Stomach (tissue), 9 donors: ENCODE measurements around the gene NINJ2. TPM values are rescaled to one million over a fixed set of nuclear protein-coding genes. Genes with fewer than 3 reads are reported as not detected.
A peak's percentile ranks its signal among the peaks of the same experiment; 100 is the strongest.

Experiments used
- DNase-seq, 2 donors: peaks; one replicate each; pipeline versions ENCODE4 v3.0.0 to v3.0.0-alpha.2; 2013 to 2019
- H3K27ac ChIP-seq, 5 donors: fragments of 200-600 bp in 4 of 5; sonication (generic) in 4 of 5; one replicate each; pipeline ENCODE4 v1.5.1; 2013 to 2019; ENCODE audit warnings: mild to moderate bottlenecking in 1 of 5, moderate library complexity in 1 of 5
- H3K27me3 ChIP-seq, 3 donors: fragments of 200-600 bp; sonication (generic); one replicate each; pipeline ENCODE4 v1.5.1; 2017 to 2019; ENCODE audit warnings: mixed run types in 1 of 3
- H3K36me3 ChIP-seq, 4 donors: fragments of 200-600 bp; sonication (generic); 1 replicate in 3 of 4; 2 replicates in 1 of 4; pipeline ENCODE4 v1.5.1; 2016 to 2019
- H3K4me1 ChIP-seq, 4 donors: fragments of 200-600 bp; sonication (generic); one replicate each; pipeline ENCODE4 v1.5.1; 2016 to 2019
- H3K4me3 ChIP-seq, 4 donors: fragments of 200-600 bp; sonication (generic) in 3 of 4; one replicate each; pipeline ENCODE4 v1.5.1; 2016 to 2019; ENCODE audit warnings: mild to moderate bottlenecking in 1 of 4
- H3K9me3 ChIP-seq, 4 donors: fragments of 200-600 bp; sonication (generic); one replicate each; pipeline ENCODE4 v1.5.1; 2016 to 2019
- CTCF ChIP-seq, 7 experiments: fragments of 450-650 bp in 4 of 7; fragments of 200-600 bp in 3 of 7; sonication (generic) in 3 of 7; IDR thresholded peaks; one replicate each; pipeline ENCODE4 v1.5.1; 2016 to 2019; ENCODE audit warnings: antibody characterized with exemption in 7 of 7, control low read depth in 2 of 7, mild to moderate bottlenecking in 1 of 7
- EP300 ChIP-seq: sonication (generic); formaldehyde crosslinking; IDR thresholded peaks from one replicate; pipeline ENCODE4 v1.6.1; 2017; ENCODE audit warnings: antibody characterized with exemption
- POLR2A ChIP-seq, 4 donors: fragments of 450-650 bp; IDR thresholded peaks; one replicate each; pipeline ENCODE4 v1.6.1; 2016; ENCODE audit warnings: antibody characterized with exemption in 4 of 4, control low read depth in 2 of 4, mild to moderate bottlenecking in 1 of 4, moderate library complexity in 1 of 4
- POLR2AphosphoS5 ChIP-seq, 3 donors: sonication (generic); formaldehyde crosslinking; IDR thresholded peaks; one replicate each; pipeline ENCODE4 v1.6.1; 2016; ENCODE audit warnings: antibody characterized with exemption in 3 of 3
- WGBS, 5 donors: extraction: QIAGEN DNeasy Blood & Tissue Kit in 3 of 5; methylation state at CpG; one replicate each; pipeline versions ENCODE4 v1.1.5 to v1.1.7; 2013 to 2018; 5-methylcytosine and 5-hydroxymethylcytosine counted together
- intact Hi-C: fragments of 100-400 bp; cut with DNase I; formaldehyde crosslinking; loops from one replicate; pipeline ENCODE4 v1.15.1; 2023; ENCODE audit warnings: low total_unique reads
- polyA plus RNA-seq, 3 donors: library from polyadenylated mRNA; stranded (reverse); fragments of 200-250 nt; gene quantifications; one replicate each; pipeline ENCODE4 v1.2.3, GENCODE V29; 2013
- total RNA-seq, 5 donors: library from RNA; depleted of rRNA; stranded (reverse); fragments of >200 nt; gene quantifications; one replicate each; pipeline versions ENCODE4 v1.1.0 to v1.2.3, GENCODE V29; 2014 to 2016
- donor health status: healthy with polysubstance abuse.
- donor health status: Bipolar disorder and iron deficiency.
- donor health status: healthy.

The NINJ2 gene
- total and polyA plus RNA-seq, 8 donors, result 2.0 to 26.2 (median 5.0) TPM; not detected in 3

- DNase-seq, result no peak
- intact Hi-C loops, result no loop called here
Measured at GRCh38 chr12:612886-613285, 50.4 kb downstream of the NINJ2 start.

GRCh38 chr12:612293-612692 lies 51.0 kb downstream of the NINJ2 start:
- no peak for DNase-seq
- TF ChIP-seq EP300 (no peak), CTCF (IDR thresholded peaks at IDR 0.05) (no peak), POLR2AphosphoS5 (IDR thresholded peaks at IDR 0.05) (no peak), POLR2A (IDR thresholded peaks at IDR 0.05) (no peak)
- H3K36me3 ChIP-seq, result no peaks in the 10 kb centered on the region
- H3K4me3 ChIP-seq, result no peak overlapping the region
- intact Hi-C loops, result no loop called here
- no peak overlapping the region for H3K27ac ChIP-seq
- WGBS, 5 donors, result 79 to 91% (median 88%) methylated on average over 7 of the region's 7 CpGs
- H3K9me3 ChIP-seq, result no peaks in the 10 kb centered on the region
- H3K27me3 ChIP-seq, result no peaks in the 10 kb centered on the region
- H3K4me1 ChIP-seq, result peaks cover 5 to 32% (median 9%) of the 10 kb centered on the region in 4 donors

More at GRCh38 chr12:612886-613285, 50.4 kb downstream of the NINJ2 start:
- WGBS, 5 donors, result 81 to 95% (median 91%) methylated on average over 4 of the region's 4 CpGs
- TF ChIP-seq EP300 (no peak), CTCF (IDR thresholded peaks at IDR 0.05) (no peak), POLR2A (IDR thresholded peaks at IDR 0.05) (no peak), POLR2AphosphoS5 (IDR thresholded peaks at IDR 0.05) (no peak)
- Histone ChIP-seq H3K4me1 (peaks cover 0 to 27% (median 8%) of the 10 kb centered on the region in 4 donors), H3K4me3 (no peak overlapping the region), H3K36me3 (no peaks in the 10 kb centered on the region), H3K27me3 (no peaks in the 10 kb centered on the region), H3K9me3 (no peaks in the 10 kb centered on the region), H3K27ac (no peak overlapping the region)

- 86 to 95% (median 88%) methylated on average over 3 of the region's 3 CpGs for WGBS, 5 donors
- no peaks in the 10 kb centered on the region for H3K36me3 ChIP-seq
- TF ChIP-seq EP300 (no peak), CTCF (IDR thresholded peaks at IDR 0.05) (no peak), POLR2AphosphoS5 (IDR thresholded peaks at IDR 0.05) (no peak), POLR2A (IDR thresholded peaks at IDR 0.05) (no peak)
- DNase-seq, result no peak
- H3K27ac ChIP-seq, result peak overlapping the region in 2 of 5 donors; percentile 70 to 82
- intact Hi-C loops, result no loop called here
- H3K27me3 ChIP-seq, result no peaks in the 10 kb centered on the region
- H3K4me3 ChIP-seq, result no peak overlapping the region
- H3K9me3 ChIP-seq, result no peaks in the 10 kb centered on the region
- H3K4me1 ChIP-seq, result peaks cover 6 to 32% (median 9%) of the 10 kb centered on the region in 4 donors
Measured at GRCh38 chr12:611721-612120, 51.5 kb downstream of the NINJ2 start.

- intact Hi-C loops, result no loop called here
- H3K4me3 ChIP-seq, result no peak overlapping the region
- no peak for DNase-seq
- H3K36me3 ChIP-seq, result no peaks in the 10 kb centered on the region
- peak overlapping the region in 1 of 5 donors; percentile 82 for H3K27ac ChIP-seq
- no peak for TF ChIP-seq EP300
- TF ChIP-seq POLR2AphosphoS5 (IDR thresholded peaks at IDR 0.05), result no peak
- no peak for TF ChIP-seq CTCF (IDR thresholded peaks at IDR 0.05)
- TF ChIP-seq POLR2A (IDR thresholded peaks at IDR 0.05), result no peak
- H3K9me3 ChIP-seq, result no peaks in the 10 kb centered on the region
- H3K27me3 ChIP-seq, result no peaks in the 10 kb centered on the region
- peaks cover 6 to 22% (median 9%) of the 10 kb centered on the region in 4 donors for H3K4me1 ChIP-seq
- WGBS, 5 donors, result 90 to 98% (median 97%) methylated on average over 57 to 58 of the region's 58 CpGs
Measured at GRCh38 chr12:608921-609320, 54.3 kb downstream of the NINJ2 start.
